A673 (cell line): ENCODE data around the gene FCHSD2.

ENCODE experiments used
- CTCF ChIP-seq: fragments of 300-800, 200-600 bp; sonication (generic); conservative IDR thresholded peaks from 2 replicates; pipeline ENCODE4 v1.5.1; 2017; ENCODE audit warnings: low read depth, mild to moderate bottlenecking, antibody characterized with exemption, low read length, moderate library complexity, mixed read lengths
- EZH2 ChIP-seq: fragments of 200-600 bp; sonication (generic); IDR thresholded peaks from 2 replicates; pipeline ENCODE4 v1.6.1; 2017; ENCODE audit warnings: borderline replicate concordance, low read depth, mild to moderate bottlenecking, mixed read lengths, antibody characterized with exemption, low read length; ENCODE audit not compliant: poor library complexity, severe bottlenecking

- no peak for TF ChIP-seq CTCF
- TF ChIP-seq EZH2 = no peak
These were observed 46.5 kb downstream of the FCHSD2 start for GRCh38 chr11:73095613-73096012.
